ENCODE data around the gene FIG4. TPM values are rescaled to one million over a fixed set of nuclear protein-coding genes. Genes with fewer than 3 reads are reported as not detected.

The FIG4 gene
- total RNA-seq, 1 donor from 2014 or later = 13.5 TPM

GRCh38 chr6:109870089-109870410 lies 179.0 kb downstream of the FIG4 start:
- Mint-ChIP-seq H3K4me3 (ENCODE audit: unreplicated experiment) (no peak overlapping the region), H3K27me3 (ENCODE audit: unreplicated experiment) (peaks cover 13% of the 10 kb centered on the region), H3K4me1 (ENCODE audit: unreplicated experiment) (no peaks in the 10 kb centered on the region), H3K36me3 (ENCODE audit: unreplicated experiment) (no peaks in the 10 kb centered on the region), H3K9me3 (ENCODE audit: unreplicated experiment) (no peaks in the 10 kb centered on the region), H3K27ac (ENCODE audit: unreplicated experiment) (no peak overlapping the region)
- no peak for TF ChIP-seq CTCF (IDR thresholded peaks at IDR 0.05)
- DNase-seq (ENCODE audit: extremely low spot score, unreplicated experiment) = no peak

- TF ChIP-seq CTCF (IDR thresholded peaks at IDR 0.05) = no peak
- H3K27me3 Mint-ChIP-seq (ENCODE audit: unreplicated experiment) = peaks cover 13% of the 10 kb centered on the region
- H3K4me1 Mint-ChIP-seq (ENCODE audit: unreplicated experiment) = no peaks in the 10 kb centered on the region
- no peaks in the 10 kb centered on the region for H3K36me3 Mint-ChIP-seq (ENCODE audit: unreplicated experiment)
- no peaks in the 10 kb centered on the region for H3K9me3 Mint-ChIP-seq (ENCODE audit: unreplicated experiment)
- no peak overlapping the region for H3K27ac Mint-ChIP-seq (ENCODE audit: unreplicated experiment)
- H3K4me3 Mint-ChIP-seq (ENCODE audit: unreplicated experiment) = no peak overlapping the region
- no peak for DNase-seq (ENCODE audit: extremely low spot score, unreplicated experiment)
These were observed 181.5 kb downstream of the FIG4 start for GRCh38 chr6:109872549-109872948.

GRCh38 chr6:109872968-109873545 lies 182.0 kb downstream of the FIG4 start:
- Mint-ChIP-seq H3K4me1 (ENCODE audit: unreplicated experiment) (no peaks in the 10 kb centered on the region), H3K36me3 (ENCODE audit: unreplicated experiment) (no peaks in the 10 kb centered on the region), H3K27me3 (ENCODE audit: unreplicated experiment) (peaks cover 17% of the 10 kb centered on the region), H3K4me3 (ENCODE audit: unreplicated experiment) (no peak overlapping the region), H3K27ac (ENCODE audit: unreplicated experiment) (no peak overlapping the region), H3K9me3 (ENCODE audit: unreplicated experiment) (no peaks in the 10 kb centered on the region)
- no peak for DNase-seq (ENCODE audit: extremely low spot score, unreplicated experiment)
- no peak for TF ChIP-seq CTCF (IDR thresholded peaks at IDR 0.05)

GRCh38 chr6:109874086-109874485 lies 183.0 kb downstream of the FIG4 start:
- Mint-ChIP-seq H3K4me3 (ENCODE audit: unreplicated experiment) (no peak overlapping the region), H3K36me3 (ENCODE audit: unreplicated experiment) (no peaks in the 10 kb centered on the region), H3K27ac (ENCODE audit: unreplicated experiment) (no peak overlapping the region), H3K27me3 (ENCODE audit: unreplicated experiment) (peaks cover 17% of the 10 kb centered on the region), H3K4me1 (ENCODE audit: unreplicated experiment) (no peaks in the 10 kb centered on the region), H3K9me3 (ENCODE audit: unreplicated experiment) (no peaks in the 10 kb centered on the region)
- TF ChIP-seq CTCF (IDR thresholded peaks at IDR 0.05) = no peak
- no peak for DNase-seq (ENCODE audit: extremely low spot score, unreplicated experiment)

- H3K9me3 Mint-ChIP-seq (ENCODE audit: unreplicated experiment) = no peaks in the 10 kb centered on the region
- H3K27me3 Mint-ChIP-seq (ENCODE audit: unreplicated experiment) = peaks cover 17% of the 10 kb centered on the region
- H3K4me1 Mint-ChIP-seq (ENCODE audit: unreplicated experiment) = no peaks in the 10 kb centered on the region
- no peaks in the 10 kb centered on the region for H3K36me3 Mint-ChIP-seq (ENCODE audit: unreplicated experiment)
- H3K27ac Mint-ChIP-seq (ENCODE audit: unreplicated experiment) = no peak overlapping the region
- no peak for DNase-seq (ENCODE audit: extremely low spot score, unreplicated experiment)
- no peak overlapping the region for H3K4me3 Mint-ChIP-seq (ENCODE audit: unreplicated experiment)
- no peak for TF ChIP-seq CTCF (IDR thresholded peaks at IDR 0.05)
These were observed 183.5 kb downstream of the FIG4 start for GRCh38 chr6:109874621-109875020.

Other genes with a start within 250 kb of the FIG4 start
- 53.6 and 59.5 TPM in 2 replicates for gene MICAL1, start 235.5 kb upstream of the FIG4 start, total RNA-seq
- 6.2 and 6.7 TPM in 2 replicates for gene ZBTB24, start 208.1 kb upstream of the FIG4 start, total RNA-seq
- gene AK9, start 94 bp upstream of the FIG4 start, total RNA-seq = 4.5 and 5.3 TPM in 2 replicates